Spleen (tissue), 11 donors: ENCODE results near the gene ZBTB7B. TPM values are rescaled to one million over a fixed set of nuclear protein-coding genes. Genes with fewer than 3 reads are reported as not detected.
A peak's percentile ranks its signal among the peaks of the same experiment; 100 is the strongest.

ENCODE experiments used
- DNase-seq: peaks from one replicate; pipeline ENCODE4 v3.0.0-alpha.2; 2020
- H3K27ac ChIP-seq, 8 donors: fragments of 200-600 bp; sonication (generic) in 7 of 8; 1 replicate in 4 of 8; 2 replicates in 4 of 8; pipeline versions ENCODE4 v1.5.0 to v1.8.0; 2016 to 2021; ENCODE audit warnings: inconsistent platforms in 4 of 8, mild to moderate bottlenecking in 4 of 8, moderate library complexity in 1 of 8
- H3K27me3 ChIP-seq, 7 donors: fragments of 200-600 bp; sonication (generic) in 6 of 7; replicated peaks in 1 of 7; 1 replicate in 4 of 7; 2 replicates in 3 of 7; pipeline versions ENCODE4 v1.5.0 to v1.8.0; 2016 to 2021; ENCODE audit warnings: inconsistent platforms in 3 of 7, mild to moderate bottlenecking in 1 of 7
- H3K36me3 ChIP-seq, 6 donors: fragments of 200-600 bp; sonication (generic) in 5 of 6; 1 replicate in 4 of 6; 2 replicates in 2 of 6; pipeline versions ENCODE4 v1.5.0 to v1.8.0; 2016 to 2021; ENCODE audit warnings: inconsistent platforms in 2 of 6
- H3K4me1 ChIP-seq, 6 donors: fragments of 200-600 bp; sonication (generic) in 5 of 6; 1 replicate in 3 of 6; 2 replicates in 3 of 6; pipeline versions ENCODE4 v1.5.0 to v1.8.0; 2016 to 2021; ENCODE audit warnings: inconsistent platforms in 3 of 6
- H3K4me3 ChIP-seq, 8 donors: fragments of 200-600 bp; sonication (generic) in 7 of 8; 1 replicate in 4 of 8; 2 replicates in 4 of 8; pipeline versions ENCODE4 v1.5.0 to v1.8.0; 2016 to 2021; ENCODE audit warnings: inconsistent platforms in 4 of 8, mild to moderate bottlenecking in 4 of 8, moderate library complexity in 2 of 8
- H3K9me3 ChIP-seq, 8 donors: fragments of 200-600 bp; sonication (generic) in 7 of 8; 1 replicate in 4 of 8; 2 replicates in 4 of 8; pipeline versions ENCODE4 v1.5.0 to v1.8.0; 2016 to 2021; ENCODE audit warnings: inconsistent platforms in 4 of 8
- POLR2A ChIP-seq, 3 donors: fragments of 450-650 bp; IDR thresholded peaks; one replicate each; pipeline ENCODE4 v1.5.1; 2017; ENCODE audit warnings: antibody characterized with exemption in 3 of 3, mild to moderate bottlenecking in 1 of 3
- POLR2AphosphoS5 ChIP-seq, 3 donors: sonication (generic); formaldehyde crosslinking; IDR thresholded peaks; one replicate each; pipeline ENCODE4 v1.5.1; 2017; ENCODE audit warnings: antibody characterized with exemption in 3 of 3
- WGBS, 5 donors: extraction: QIAGEN DNeasy Blood & Tissue Kit in 3 of 5; methylation state at CpG; one replicate each; pipeline versions ENCODE4 v1.1.5 to v1.1.7; 2013 to 2018; 5-methylcytosine and 5-hydroxymethylcytosine counted together
- intact Hi-C: fragments of 100-400 bp; cut with DNase I; formaldehyde crosslinking; loops from one replicate; pipeline ENCODE4 v1.15.0; 2023; ENCODE audit warnings: low total_unique reads
- polyA plus RNA-seq, 3 donors: library from polyadenylated mRNA; stranded (reverse); fragments of 200-250 nt; gene quantifications; one replicate each; pipeline ENCODE4 v1.2.1, GENCODE V29; 2013
- total RNA-seq, 7 donors: library from RNA; depleted of rRNA in 3 of 7; stranded (reverse); fragments of >200 nt in 3 of 7; fragmentation: NEBNext Ultra II Directional in 4 of 7; extraction: Animal tissue kit (Norgen Biotek cat#: 25700) in 4 of 7; gene quantifications; one replicate each; pipeline versions ENCODE4 v1.1.0 to v1.2.1, GENCODE V29; 2016 to 2021
- TF ChIP-seq, protein P1 (sequence below), 11 experiments: fragments of 200-600 bp in 7 of 11; fragments of 450-650 bp in 4 of 11; sonication (generic) in 4 of 11; IDR thresholded peaks in 8 of 11; conservative IDR thresholded peaks in 3 of 11; 1 replicate in 7 of 11; 2 replicates in 4 of 11; pipeline versions ENCODE4 v1.4.0 to v1.8.0; 2016 to 2021; ENCODE audit warnings: antibody characterized with exemption in 11 of 11, inconsistent platforms in 4 of 11, mild to moderate bottlenecking in 1 of 11
- donor health status: healthy with polysubstance abuse.
- donor health status: DM: no; HTN: no; CAD: no; lungs with moderate emphysema.
- donor health status: DM: no; HTN: no; CAD: no.
- donor health status: Bipolar disorder and iron deficiency.
- donor health status: healthy.
- donor health status: DM: no; HTN: no; CAD: no.
- donor health status: DM: yes; HTN: yes; CAD: no.

The ZBTB7B gene
- total and polyA plus RNA-seq, 10 donors: 11.1 to 88.9 (median 57.5) TPM

DNA sequence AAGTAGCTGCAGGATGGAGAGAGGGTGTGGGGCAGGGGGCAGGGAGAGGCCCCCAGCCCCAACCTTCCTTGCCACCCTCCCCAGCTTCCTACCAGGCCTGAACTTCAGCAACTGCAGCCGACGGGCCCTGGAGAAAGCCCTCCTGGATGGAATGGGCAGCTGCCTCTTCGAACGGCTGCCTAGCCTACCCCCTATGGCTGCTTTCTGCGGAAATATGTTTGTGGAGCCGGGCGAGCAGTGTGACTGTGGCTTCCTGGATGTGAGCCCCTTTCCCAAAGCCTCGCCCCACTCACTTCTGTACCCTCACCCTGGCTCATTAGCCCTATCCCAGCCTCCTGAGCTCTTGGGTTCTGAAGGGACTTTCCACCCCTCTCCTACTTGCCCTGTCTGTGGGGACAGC, 54.5 kb downstream of the ZBTB7B start:
- DNase-seq: no peak
- intact Hi-C loops: no loop called here

DNA sequence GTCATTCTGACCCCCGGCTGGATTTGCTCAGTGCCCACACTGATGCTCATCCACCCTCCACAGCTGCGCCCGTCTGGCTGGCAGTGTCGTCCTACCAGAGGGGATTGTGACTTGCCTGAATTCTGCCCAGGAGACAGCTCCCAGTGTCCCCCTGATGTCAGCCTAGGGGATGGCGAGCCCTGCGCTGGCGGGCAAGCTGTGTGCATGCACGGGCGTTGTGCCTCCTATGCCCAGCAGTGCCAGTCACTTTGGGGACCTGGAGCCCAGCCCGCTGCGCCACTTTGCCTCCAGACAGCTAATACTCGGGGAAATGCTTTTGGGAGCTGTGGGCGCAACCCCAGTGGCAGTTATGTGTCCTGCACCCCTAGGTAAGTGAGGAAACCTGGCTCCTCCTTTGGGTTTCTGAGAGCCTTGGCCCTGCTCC, 55.2 kb downstream of the ZBTB7B start:
- no peak for DNase-seq
- TF ChIP-seq POLR2AphosphoS5 (IDR thresholded peaks at IDR 0.05) (no peak), POLR2A (IDR thresholded peaks at IDR 0.05) (no peak)
- TF ChIP-seq, protein P1, sequence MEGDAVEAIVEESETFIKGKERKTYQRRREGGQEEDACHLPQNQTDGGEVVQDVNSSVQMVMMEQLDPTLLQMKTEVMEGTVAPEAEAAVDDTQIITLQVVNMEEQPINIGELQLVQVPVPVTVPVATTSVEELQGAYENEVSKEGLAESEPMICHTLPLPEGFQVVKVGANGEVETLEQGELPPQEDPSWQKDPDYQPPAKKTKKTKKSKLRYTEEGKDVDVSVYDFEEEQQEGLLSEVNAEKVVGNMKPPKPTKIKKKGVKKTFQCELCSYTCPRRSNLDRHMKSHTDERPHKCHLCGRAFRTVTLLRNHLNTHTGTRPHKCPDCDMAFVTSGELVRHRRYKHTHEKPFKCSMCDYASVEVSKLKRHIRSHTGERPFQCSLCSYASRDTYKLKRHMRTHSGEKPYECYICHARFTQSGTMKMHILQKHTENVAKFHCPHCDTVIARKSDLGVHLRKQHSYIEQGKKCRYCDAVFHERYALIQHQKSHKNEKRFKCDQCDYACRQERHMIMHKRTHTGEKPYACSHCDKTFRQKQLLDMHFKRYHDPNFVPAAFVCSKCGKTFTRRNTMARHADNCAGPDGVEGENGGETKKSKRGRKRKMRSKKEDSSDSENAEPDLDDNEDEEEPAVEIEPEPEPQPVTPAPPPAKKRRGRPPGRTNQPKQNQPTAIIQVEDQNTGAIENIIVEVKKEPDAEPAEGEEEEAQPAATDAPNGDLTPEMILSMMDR (IDR thresholded peaks at IDR 0.05 in 8 of 11, conservative IDR thresholded peaks at IDR 0.05 in 3 of 11): no peak
- Histone ChIP-seq H3K4me3 (no peak overlapping the region), H3K27ac (no peak overlapping the region), H3K9me3 (no peaks in the 10 kb centered on the region), H3K27me3 (no peaks in the 10 kb centered on the region), H3K36me3 (peaks cover 0 to 95% (median 57%) of the 10 kb centered on the region in 6 donors), H3K4me1 (peaks cover 17 to 44% (median 33%) of the 10 kb centered on the region in 6 donors)
- intact Hi-C loops: no loop called here
- WGBS, 5 donors: 95 to 98% (median 96%) methylated on average over 8 to 13 of the region's 13 CpGs

More for the DNA sequence above, 54.5 kb downstream of the ZBTB7B start:
- TF ChIP-seq POLR2A (IDR thresholded peaks at IDR 0.05) (no peak), POLR2AphosphoS5 (IDR thresholded peaks at IDR 0.05) (no peak)
- TF ChIP-seq, protein P1 (IDR thresholded peaks at IDR 0.05 in 8 of 11, conservative IDR thresholded peaks at IDR 0.05 in 3 of 11): no peak
- peaks cover 0 to 89% (median 57%) of the 10 kb centered on the region in 6 donors for H3K36me3 ChIP-seq
- 92 to 100% (median 97%) methylated on average over 6 to 8 of the region's 8 CpGs for WGBS, 5 donors
- no peaks in the 10 kb centered on the region for H3K9me3 ChIP-seq
- H3K4me3 ChIP-seq: no peak overlapping the region
- no peak overlapping the region for H3K27ac ChIP-seq
- H3K4me1 ChIP-seq: peaks cover 12 to 44% (median 33%) of the 10 kb centered on the region in 6 donors
- H3K27me3 ChIP-seq: no peaks in the 10 kb centered on the region

DNA sequence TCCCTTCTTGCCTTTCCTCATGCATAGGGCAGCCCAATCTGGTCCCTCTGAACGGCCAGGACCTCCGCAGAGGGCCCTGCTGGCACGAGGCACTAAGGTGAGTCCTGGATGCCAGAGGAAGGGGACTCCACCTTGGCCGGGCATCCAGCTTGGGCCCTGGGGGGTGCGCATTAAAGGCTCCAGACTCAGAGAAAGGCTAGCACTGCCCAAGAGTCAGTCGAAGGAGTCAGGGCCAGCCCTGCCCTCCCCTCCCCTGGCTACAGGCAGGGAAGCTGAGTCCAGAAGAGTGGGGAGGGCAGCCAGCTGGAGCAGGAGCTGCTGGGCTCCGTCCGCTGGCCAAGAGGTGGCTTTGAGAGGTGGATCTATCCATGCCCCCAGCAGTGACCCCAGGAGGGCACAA, 58.1 kb downstream of the ZBTB7B start:
- TF ChIP-seq POLR2AphosphoS5 (IDR thresholded peaks at IDR 0.05) (no peak), POLR2A (IDR thresholded peaks at IDR 0.05) (no peak)
- TF ChIP-seq, protein P1 (IDR thresholded peaks at IDR 0.05 in 8 of 11, conservative IDR thresholded peaks at IDR 0.05 in 3 of 11): no peak
- Histone ChIP-seq H3K27ac (no peak overlapping the region), H3K27me3 (no peaks in the 10 kb centered on the region), H3K36me3 (peaks cover 0 to 69% (median 42%) of the 10 kb centered on the region in 6 donors), H3K9me3 (no peaks in the 10 kb centered on the region), H3K4me3 (no peak overlapping the region), H3K4me1 (peaks cover 29 to 48% (median 41%) of the 10 kb centered on the region in 6 donors)
- no peak for DNase-seq
- 82 to 94% (median 83%) methylated on average over 7 to 8 of the region's 8 CpGs for WGBS, 5 donors
- intact Hi-C loops: loop anchor here (10.0 kb wide), 1 partner anchor 56 kb away; the partner anchor contains the start of gene ZBTB7B

DNA sequence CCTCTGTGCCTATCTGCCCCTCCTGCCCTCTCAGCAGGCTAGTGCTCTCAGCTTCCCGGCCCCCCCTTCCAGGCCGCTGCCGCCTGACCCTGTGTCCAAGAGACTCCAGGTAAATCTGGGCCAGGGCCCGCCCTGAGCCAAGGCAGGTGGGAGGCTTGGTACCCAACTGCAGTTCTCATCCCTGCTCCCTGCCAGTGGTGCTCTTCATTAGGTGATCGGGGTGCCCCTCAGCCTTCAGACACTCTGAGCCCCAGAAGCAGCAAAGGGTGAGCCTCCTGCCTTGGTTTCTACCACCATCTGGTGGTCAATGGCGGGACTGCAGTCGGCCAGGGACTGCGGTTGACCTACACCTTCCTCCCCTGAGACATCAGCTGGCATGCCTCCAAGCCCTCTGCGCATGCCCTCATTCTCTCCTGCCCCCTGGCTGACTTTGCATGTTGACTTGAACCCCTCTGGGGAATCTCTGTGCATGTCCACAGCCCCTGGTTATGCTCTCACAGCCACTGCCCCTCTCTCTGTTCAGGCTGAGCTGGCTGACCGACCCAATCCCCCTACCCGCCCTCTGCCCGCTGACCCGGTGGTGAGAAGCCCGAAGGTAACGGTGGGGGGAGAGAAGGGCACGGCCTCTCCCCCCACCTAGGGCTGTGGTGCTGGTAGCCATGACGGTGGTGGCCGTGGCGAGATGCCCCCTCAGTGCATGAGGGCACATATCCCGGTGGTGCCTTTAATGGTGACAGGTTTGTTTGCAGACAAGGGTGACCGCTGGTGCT, 59.0 kb downstream of the ZBTB7B start:
- intact Hi-C loops: loop anchor here (10.0 kb wide), 1 partner anchor 57 kb away; the partner anchor contains the start of gene ZBTB7B
- peak; percentile 97 for DNase-seq
- Histone ChIP-seq H3K27me3 (no peaks in the 10 kb centered on the region), H3K4me3 (peak overlapping the region in 1 of 8 donors; percentile 90), H3K36me3 (peaks cover 0 to 62% (median 35%) of the 10 kb centered on the region in 6 donors), H3K27ac (peak overlapping the region in 1 of 8 donors; percentile 1), H3K4me1 (peaks cover 29 to 54% (median 41%) of the 10 kb centered on the region in 6 donors), H3K9me3 (no peaks in the 10 kb centered on the region)
- TF ChIP-seq POLR2A (IDR thresholded peaks at IDR 0.05): no peak
- peak; percentile 41 to 80 (median 71) for TF ChIP-seq POLR2AphosphoS5 (IDR thresholded peaks at IDR 0.05)
- TF ChIP-seq, protein P1 (IDR thresholded peaks at IDR 0.05 in 8 of 11, conservative IDR thresholded peaks at IDR 0.05 in 3 of 11): peak; percentile 97 to 100 (median 100)
- WGBS, 5 donors: 27 to 48% (median 42%) methylated on average over 15 to 21 of the region's 21 CpGs
